Measurements from ENCODE around the gene PLA2G2E.
"Not testable (repeated sequence)": the region's sequence is repeated elsewhere in the genome, so short reads cannot be mapped to it uniquely, and the experiment has no call there.

The PLA2G2E gene

DNA sequence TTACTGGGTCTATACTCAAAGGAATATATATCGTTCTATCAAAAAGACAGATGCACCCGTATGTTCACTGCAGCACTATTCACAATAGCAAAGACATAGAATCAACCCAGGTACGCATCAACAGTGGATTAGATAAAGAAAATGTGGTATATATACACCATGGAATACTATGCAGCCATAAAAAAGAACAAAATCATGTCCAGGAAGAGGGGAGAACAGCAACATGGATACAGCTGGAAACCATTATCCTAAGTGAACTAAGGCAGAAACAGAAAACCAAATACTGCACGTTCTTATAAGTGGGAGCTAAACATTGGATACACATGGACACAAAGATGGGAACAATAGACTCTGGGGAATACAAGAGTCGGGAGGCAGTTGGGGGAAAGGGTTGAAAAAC, 42.6 kb downstream of the PLA2G2E start:
- not testable (repeated sequence) for DNase-seq

DNA sequence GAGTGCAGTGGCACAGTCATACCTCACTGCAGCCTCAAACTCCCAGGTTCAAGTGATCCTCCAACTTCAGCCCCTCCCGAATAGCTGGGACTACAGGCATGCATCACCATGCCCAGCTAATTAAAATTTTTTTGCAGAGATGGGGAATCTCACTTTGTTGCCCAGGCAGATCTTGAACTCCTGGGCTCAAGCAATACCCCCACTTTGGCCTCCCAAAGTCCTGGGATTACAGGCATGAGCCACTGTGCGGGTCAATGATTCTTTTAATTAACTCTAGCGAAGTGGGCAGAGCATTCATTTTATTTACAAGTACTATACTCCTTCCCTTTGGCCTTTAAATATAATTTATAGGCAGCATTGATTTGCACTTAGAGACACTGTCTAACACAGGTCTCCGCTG, 43.8 kb downstream of the PLA2G2E start:
- no peak for DNase-seq

DNA sequence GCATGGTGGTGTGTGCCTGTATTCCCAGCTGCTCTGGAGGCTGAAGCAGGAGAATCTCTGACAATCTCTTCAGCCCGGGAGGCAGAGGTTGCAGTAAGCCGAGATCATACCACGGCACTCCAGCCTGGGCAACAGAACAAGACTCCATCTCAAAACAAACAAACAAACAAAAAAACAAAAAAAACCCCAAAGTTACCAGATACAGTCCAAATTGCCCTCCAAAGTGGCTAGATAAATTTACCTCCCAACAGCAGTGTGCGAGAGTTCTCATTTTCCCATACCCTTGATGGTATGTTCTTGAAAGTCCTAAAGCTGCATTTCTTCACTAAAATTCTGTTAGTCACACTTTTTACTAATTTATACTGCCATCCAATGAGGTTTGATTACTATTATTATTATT, 44.2 kb downstream of the PLA2G2E start:
- no peak for DNase-seq

DNA sequence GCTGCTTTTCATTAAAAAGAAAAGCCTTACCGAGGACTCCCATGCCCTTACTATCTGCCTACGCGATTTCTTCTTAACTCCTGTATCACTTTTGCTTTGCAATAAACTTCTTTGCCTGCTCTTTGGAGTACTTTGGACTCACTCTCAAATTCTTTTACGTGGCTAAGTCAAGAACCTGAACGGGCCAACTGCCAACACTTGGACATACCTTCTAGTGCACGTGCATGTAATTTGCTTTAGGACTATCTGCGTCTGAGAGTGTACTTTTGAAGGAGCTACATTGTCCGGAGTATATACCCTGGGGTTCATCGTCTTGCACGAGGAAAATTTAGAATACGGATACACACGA, 44.8 kb downstream of the PLA2G2E start:
- no peak for DNase-seq

DNA sequence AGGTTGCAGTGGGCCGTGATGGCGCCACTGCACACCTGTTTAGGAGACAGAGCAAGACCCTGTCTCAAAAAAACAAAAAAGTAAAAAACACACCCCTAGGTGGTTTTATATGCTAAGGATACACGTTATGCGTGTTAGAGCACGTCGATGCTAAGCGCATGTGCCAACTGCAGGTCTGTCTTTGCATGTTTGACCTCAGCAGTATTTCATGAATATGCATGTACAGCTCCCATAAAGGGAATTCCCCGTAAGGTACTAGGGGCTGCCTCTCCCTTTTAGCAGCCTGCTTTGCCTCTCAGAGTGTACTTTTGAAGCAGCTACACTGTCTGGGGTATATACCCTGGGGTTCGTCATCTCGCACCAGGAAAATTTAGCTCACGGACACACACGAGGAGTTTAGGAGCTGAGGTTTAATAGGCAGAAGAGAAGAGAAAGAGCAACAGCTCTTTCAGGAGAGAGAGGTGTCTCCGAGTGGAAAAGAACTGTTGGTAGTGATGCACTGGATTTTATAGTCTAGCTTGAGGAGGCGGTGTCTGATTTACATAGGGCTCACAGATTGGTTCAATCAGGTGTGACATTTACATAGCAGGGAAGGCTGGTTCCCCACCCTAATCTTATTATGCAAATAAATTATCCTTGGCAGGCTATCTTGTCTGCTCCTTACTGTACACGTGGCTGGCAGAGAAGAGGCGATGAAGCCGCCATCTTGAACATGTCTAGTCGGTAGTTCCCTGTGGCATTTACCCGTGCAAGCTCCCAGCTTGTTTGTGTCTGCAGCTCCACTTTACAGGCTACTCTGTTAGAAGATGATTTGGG, 45.4 kb downstream of the PLA2G2E start:
- no peak for DNase-seq

DNA sequence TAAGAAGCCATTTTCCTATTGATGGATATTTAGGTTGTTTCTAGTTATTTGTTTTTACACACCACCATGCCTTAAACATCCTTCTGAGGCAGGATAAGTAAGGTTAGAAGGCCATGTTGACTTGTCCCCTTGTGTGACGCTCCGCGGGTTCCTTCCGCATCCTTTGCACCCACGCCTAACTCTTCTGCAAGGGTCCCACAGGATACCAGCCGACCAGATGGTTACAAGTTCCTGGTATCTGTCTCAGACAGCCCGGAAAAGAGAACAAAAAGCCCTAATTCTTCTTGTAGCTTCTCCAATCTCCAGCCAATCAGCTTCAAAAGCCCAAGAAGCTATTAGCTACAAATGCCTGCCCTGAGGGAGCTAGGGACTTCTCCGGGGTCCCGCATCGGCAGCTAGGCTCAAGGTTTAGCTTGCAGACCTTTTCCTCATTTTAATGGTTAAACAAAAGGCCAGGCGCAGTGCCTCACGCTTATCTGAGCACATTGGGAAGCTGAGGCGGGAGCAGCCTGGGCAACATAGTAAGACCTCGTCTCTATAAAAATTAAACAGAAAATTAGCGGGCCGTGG, 46.2 kb downstream of the PLA2G2E start:
- no peak for DNase-seq

DNA sequence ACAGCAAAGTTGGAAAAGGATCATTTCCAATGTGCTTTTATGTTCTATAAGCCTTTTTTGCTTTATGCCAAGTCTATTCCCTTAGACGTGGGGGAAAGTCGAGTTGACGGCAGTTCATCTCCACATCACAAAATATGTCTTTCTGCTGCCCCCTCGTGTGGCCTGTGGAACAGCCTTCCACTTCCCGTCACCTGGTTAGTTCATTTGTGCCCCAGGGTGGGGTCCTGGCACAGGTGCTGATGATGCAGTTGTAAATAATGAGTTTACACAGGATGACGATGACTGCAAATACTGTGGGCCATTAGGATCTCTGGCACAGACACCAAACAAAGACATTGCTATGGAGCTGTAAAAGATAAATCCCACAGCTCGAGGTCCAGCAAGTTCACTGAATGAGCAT, 51.2 kb downstream of the PLA2G2E start:
- no peak for DNase-seq
